H9 (cell line): ENCODE results near the gene TMEM100. TPM values are rescaled to one million over a fixed set of nuclear protein-coding genes. Genes with fewer than 3 reads are reported as not detected.

Experiments used
- DNase-seq: peaks from one replicate; pipeline ENCODE4 v3.0.0-alpha.2; 2017
- H2AFZ ChIP-seq: one replicate; pipeline ENCODE4 v1.6.1; 2013; ENCODE audit warnings: mild to moderate bottlenecking, low read length, control low read depth, moderate library complexity
- H2AK5ac ChIP-seq: 2 replicates; pipeline ENCODE4 v1.6.1; 2013; ENCODE audit warnings: low read length, control low read depth, mixed read lengths; ENCODE audit not compliant: insufficient read length
- H2BK120ac ChIP-seq: one replicate; pipeline ENCODE4 v1.6.1; 2013; ENCODE audit warnings: low read depth, mild to moderate bottlenecking, low read length, control low read depth, inconsistent platforms; ENCODE audit not compliant: poor library complexity, severe bottlenecking
- H2BK12ac ChIP-seq: 2 replicates; pipeline ENCODE4 v1.6.1; 2013; ENCODE audit warnings: low read length, control low read depth, mixed read lengths, low read depth; ENCODE audit not compliant: insufficient read length
- H2BK15ac ChIP-seq: 2 replicates; pipeline ENCODE4 v1.6.1; 2013; ENCODE audit warnings: low read depth, low read length, control low read depth
- H2BK20ac ChIP-seq: one replicate; pipeline ENCODE4 v1.6.1; 2013; ENCODE audit warnings: low read depth, mild to moderate bottlenecking, low read length, control low read depth, inconsistent platforms; ENCODE audit not compliant: poor library complexity, severe bottlenecking
- H2BK5ac ChIP-seq: 2 replicates; pipeline ENCODE4 v1.6.1; 2013; ENCODE audit warnings: low read length, control low read depth, mixed read lengths; ENCODE audit not compliant: insufficient read length
- H3K14ac ChIP-seq: 2 replicates; pipeline ENCODE4 v1.6.1; 2013; ENCODE audit warnings: low read length, control low read depth; ENCODE audit not compliant: insufficient read depth
- H3K18ac ChIP-seq: 2 replicates; pipeline ENCODE4 v1.6.1; 2013; ENCODE audit warnings: low read depth, mild to moderate bottlenecking, mixed read lengths, low read length, control low read depth; ENCODE audit not compliant: insufficient read length
- H3K23ac ChIP-seq: 2 replicates; pipeline ENCODE4 v1.6.1; 2013; ENCODE audit warnings: low read length, control low read depth, mixed read lengths, low read depth; ENCODE audit not compliant: insufficient read length
- H3K23me2 ChIP-seq: 2 replicates; pipeline ENCODE4 v1.6.1; 2013; ENCODE audit warnings: low read depth, mild to moderate bottlenecking, mixed read lengths, low read length, control low read depth; ENCODE audit not compliant: insufficient read length, poor library complexity, severe bottlenecking
- H3K27ac ChIP-seq: 2 replicates; pipeline ENCODE4 v1.5.1; 2013; ENCODE audit warnings: low read length, control low read depth, mixed read lengths, low read depth; ENCODE audit not compliant: insufficient read length
- H3K27me3 ChIP-seq: 2 replicates; pipeline ENCODE4 v1.6.1; 2013; ENCODE audit warnings: low read length, control low read depth, inconsistent platforms; ENCODE audit not compliant: insufficient read depth
- H3K4ac ChIP-seq: 2 replicates; pipeline ENCODE4 v1.6.1; 2013; ENCODE audit warnings: low read depth, mild to moderate bottlenecking, control low read depth, inconsistent platforms, low read length, moderate library complexity
- H3K4me1 ChIP-seq: 2 replicates; pipeline ENCODE4 v1.6.1; 2013; ENCODE audit warnings: low read length, control low read depth, inconsistent platforms; ENCODE audit not compliant: insufficient read depth
- H3K4me2 ChIP-seq: 2 replicates; pipeline ENCODE4 v1.6.1; 2013; ENCODE audit warnings: low read length, control low read depth, mixed read lengths; ENCODE audit not compliant: insufficient read length, insufficient read depth
- H3K56ac ChIP-seq: 2 replicates; pipeline ENCODE4 v1.6.1; 2013; ENCODE audit warnings: low read depth, mild to moderate bottlenecking, mixed read lengths, low read length, control low read depth; ENCODE audit not compliant: insufficient read length
- H3K79me1 ChIP-seq: 2 replicates; pipeline ENCODE4 v1.6.1; 2013; ENCODE audit warnings: low read depth, mild to moderate bottlenecking, moderate library complexity, low read length, control low read depth, inconsistent platforms; ENCODE audit not compliant: insufficient read depth, poor library complexity, severe bottlenecking
- H3K79me2 ChIP-seq: 2 replicates; pipeline ENCODE4 v1.6.1; 2013; ENCODE audit warnings: low read length, control low read depth, inconsistent platforms; ENCODE audit not compliant: insufficient read depth
- H3K9ac ChIP-seq: 2 replicates; pipeline ENCODE4 v1.6.1; 2013; ENCODE audit warnings: low read length, control low read depth, mixed read lengths; ENCODE audit not compliant: insufficient read length; ENCODE audit errors: extremely low read depth
- H3K9me3 ChIP-seq: one replicate; pipeline ENCODE4 v1.6.1; 2013; ENCODE audit warnings: low read depth, low read length, inconsistent platforms; ENCODE audit not compliant: control insufficient read depth
- H3T11ph ChIP-seq: one replicate; pipeline ENCODE4 v1.6.1; 2013; ENCODE audit warnings: mild to moderate bottlenecking, low read length, control low read depth, inconsistent platforms
- H4K20me1 ChIP-seq: one replicate; pipeline ENCODE4 v1.6.1; 2013; ENCODE audit not compliant: control insufficient read depth, insufficient read length, insufficient read depth
- H4K5ac ChIP-seq: 2 replicates; pipeline ENCODE4 v1.6.1; 2013; ENCODE audit warnings: low read depth, mild to moderate bottlenecking, mixed read lengths, low read length, control low read depth; ENCODE audit not compliant: insufficient read length
- H4K8ac ChIP-seq: replicated peaks from 2 replicates; pipeline ENCODE4 v1.6.1; 2013; ENCODE audit warnings: low read length, control low read depth, mixed read lengths, low read depth; ENCODE audit not compliant: insufficient read length
- H4K91ac ChIP-seq: 2 replicates; pipeline ENCODE4 v1.6.1; 2013; ENCODE audit warnings: low read depth, mild to moderate bottlenecking, moderate library complexity, mixed read lengths, low read length, control low read depth; ENCODE audit not compliant: insufficient read length
- H3K27ac Mint-ChIP-seq, 3 experiments: 2 replicates in 2 of 3; 3 replicates in 1 of 3; pipeline ENCODE4 v1.8.0; 2020 to 2021; ENCODE audit warnings: mixed read lengths in 3 of 3, mild to moderate bottlenecking in 1 of 3, moderate library complexity in 1 of 3
- H3K27me3 Mint-ChIP-seq: 2 replicates; pipeline ENCODE4 v1.8.0; 2021; ENCODE audit warnings: low read depth, mild to moderate bottlenecking, moderate library complexity, mixed read lengths
- H3K36me3 Mint-ChIP-seq, 3 experiments: 2 replicates in 2 of 3; 3 replicates in 1 of 3; pipeline ENCODE4 v1.8.0; 2020 to 2021; ENCODE audit warnings: low read depth in 3 of 3, mixed read lengths in 3 of 3; ENCODE audit not compliant: insufficient read depth in 1 of 3
- H3K4me1 Mint-ChIP-seq, 2 experiments: 2 replicates each; pipeline ENCODE4 v1.8.0; 2020; ENCODE audit warnings: mixed read lengths in 2 of 2
- H3K4me3 Mint-ChIP-seq, 2 experiments: 2 replicates in 1 of 2; 3 replicates in 1 of 2; pipeline ENCODE4 v1.8.0; 2020 to 2021; ENCODE audit warnings: mild to moderate bottlenecking in 2 of 2, mixed read lengths in 2 of 2, moderate library complexity in 1 of 2
- H3K9me3 Mint-ChIP-seq, 2 experiments: 2 replicates in 1 of 2; 3 replicates in 1 of 2; pipeline ENCODE4 v1.8.0; 2020; ENCODE audit warnings: mild to moderate bottlenecking in 2 of 2, mixed read lengths in 2 of 2, moderate library complexity in 1 of 2
- WGBS: extraction: QIAGEN DNeasy Blood & Tissue Kit; methylation state at CpG from one replicate; pipeline ENCODE4 v1.1.7; 2013; ENCODE audit warnings: missing lambda C conversion rate, low lambda C conversion rate, mixed read lengths; ENCODE audit not compliant: insufficient read length; ENCODE audit errors: extremely low coverage; 5-methylcytosine and 5-hydroxymethylcytosine counted together
- total RNA-seq: library from RNA; stranded (reverse); gene quantifications from 2 replicates; pipeline ENCODE4 v1.2.1, GENCODE V29; 2021
- TF ChIP-seq, protein P1 (sequence below): fragments of 200-600 bp; sonication (generic); conservative IDR thresholded peaks from 3 replicates; pipeline ENCODE4 v1.8.0; 2021; ENCODE audit warnings: antibody characterized with exemption, mild to moderate bottlenecking

The TMEM100 gene
- total RNA-seq, 1 experiment from 2014 or later = 0.17 TPM

DNA sequence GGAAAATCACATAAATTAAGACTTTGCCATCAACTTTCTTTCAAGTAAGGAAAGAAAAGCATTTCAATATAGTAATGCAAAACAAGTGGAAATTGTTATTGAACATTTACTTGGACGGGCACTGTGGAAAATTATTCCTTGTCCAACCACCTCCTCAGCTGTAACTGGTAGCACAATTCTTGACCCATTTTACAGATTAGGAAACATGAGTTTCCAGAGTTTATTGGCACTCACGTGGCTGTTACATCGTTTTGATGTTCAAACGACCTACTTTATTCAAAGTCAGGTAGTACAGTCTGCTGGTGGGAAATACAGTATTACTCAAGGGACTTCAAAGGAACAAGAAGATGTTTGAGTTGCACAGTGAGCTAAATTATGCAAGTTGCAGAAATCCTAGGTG, 27.3 kb upstream of the TMEM100 start:
- Histone ChIP-seq H3T11ph (no peak overlapping the region), H3K4me2 (no peak overlapping the region), H3K4me1 (no peaks in the 10 kb centered on the region), H4K20me1 (no peaks in the 10 kb centered on the region), H3K23me2 (peaks cover 5% of the 10 kb centered on the region), H3K79me1 (no peaks in the 10 kb centered on the region), H3K18ac (no peak overlapping the region), H2BK120ac (no peak overlapping the region), H3K56ac (no peak overlapping the region), H4K91ac (no peak overlapping the region), H2BK20ac (no peak overlapping the region), H3K4ac (no peak overlapping the region), H3K14ac (no peak overlapping the region), H2BK5ac (no peak overlapping the region), H2AFZ (no peak overlapping the region), H4K8ac (no peak overlapping the region), H3K27ac (no peak overlapping the region), H4K5ac (no peak overlapping the region), H3K79me2 (no peaks in the 10 kb centered on the region), H2BK15ac (no peak overlapping the region), H2AK5ac (no peak overlapping the region), H2BK12ac (no peak overlapping the region), H3K9ac (no peak overlapping the region), H3K9me3 (no peaks in the 10 kb centered on the region), H3K27me3 (no peaks in the 10 kb centered on the region), H3K23ac (no peak overlapping the region)
- H3K4me3 Mint-ChIP-seq = no peak overlapping the region
- no peaks in the 10 kb centered on the region for H3K27me3 Mint-ChIP-seq
- H3K36me3 Mint-ChIP-seq = no peaks in the 10 kb centered on the region; a peak in 1 of 7 replicates
- H3K27ac Mint-ChIP-seq = no peak overlapping the region
- no CpG with 5 or more reads among the region's 4 CpGs for WGBS
- no peaks in the 10 kb centered on the region for H3K9me3 Mint-ChIP-seq
- peaks cover 15% of the 10 kb centered on the region in 2 experiments for H3K4me1 Mint-ChIP-seq
- no peak for DNase-seq
- TF ChIP-seq, protein P1, sequence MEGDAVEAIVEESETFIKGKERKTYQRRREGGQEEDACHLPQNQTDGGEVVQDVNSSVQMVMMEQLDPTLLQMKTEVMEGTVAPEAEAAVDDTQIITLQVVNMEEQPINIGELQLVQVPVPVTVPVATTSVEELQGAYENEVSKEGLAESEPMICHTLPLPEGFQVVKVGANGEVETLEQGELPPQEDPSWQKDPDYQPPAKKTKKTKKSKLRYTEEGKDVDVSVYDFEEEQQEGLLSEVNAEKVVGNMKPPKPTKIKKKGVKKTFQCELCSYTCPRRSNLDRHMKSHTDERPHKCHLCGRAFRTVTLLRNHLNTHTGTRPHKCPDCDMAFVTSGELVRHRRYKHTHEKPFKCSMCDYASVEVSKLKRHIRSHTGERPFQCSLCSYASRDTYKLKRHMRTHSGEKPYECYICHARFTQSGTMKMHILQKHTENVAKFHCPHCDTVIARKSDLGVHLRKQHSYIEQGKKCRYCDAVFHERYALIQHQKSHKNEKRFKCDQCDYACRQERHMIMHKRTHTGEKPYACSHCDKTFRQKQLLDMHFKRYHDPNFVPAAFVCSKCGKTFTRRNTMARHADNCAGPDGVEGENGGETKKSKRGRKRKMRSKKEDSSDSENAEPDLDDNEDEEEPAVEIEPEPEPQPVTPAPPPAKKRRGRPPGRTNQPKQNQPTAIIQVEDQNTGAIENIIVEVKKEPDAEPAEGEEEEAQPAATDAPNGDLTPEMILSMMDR = no peak
